H9 (cell line): ENCODE data around the gene BRD9. TPM values are rescaled to one million over a fixed set of nuclear protein-coding genes. Genes with fewer than 3 reads are reported as not detected.
"Not testable (repeated sequence)": the region's sequence is repeated elsewhere in the genome, so short reads cannot be mapped to it uniquely, and the experiment has no call there.

ENCODE experiments used
- DNase-seq: peaks from one replicate; pipeline ENCODE4 v3.0.0-alpha.2; 2017
- H2AFZ ChIP-seq: one replicate; pipeline ENCODE4 v1.6.1; 2013; ENCODE audit warnings: mild to moderate bottlenecking, low read length, control low read depth, moderate library complexity
- H2AK5ac ChIP-seq: 2 replicates; pipeline ENCODE4 v1.6.1; 2013; ENCODE audit warnings: low read length, control low read depth, mixed read lengths; ENCODE audit not compliant: insufficient read length
- H2BK120ac ChIP-seq: one replicate; pipeline ENCODE4 v1.6.1; 2013; ENCODE audit warnings: low read depth, mild to moderate bottlenecking, low read length, control low read depth, inconsistent platforms; ENCODE audit not compliant: poor library complexity, severe bottlenecking
- H2BK12ac ChIP-seq: 2 replicates; pipeline ENCODE4 v1.6.1; 2013; ENCODE audit warnings: low read length, control low read depth, mixed read lengths, low read depth; ENCODE audit not compliant: insufficient read length
- H2BK15ac ChIP-seq: 2 replicates; pipeline ENCODE4 v1.6.1; 2013; ENCODE audit warnings: low read depth, low read length, control low read depth
- H2BK20ac ChIP-seq: one replicate; pipeline ENCODE4 v1.6.1; 2013; ENCODE audit warnings: low read depth, mild to moderate bottlenecking, low read length, control low read depth, inconsistent platforms; ENCODE audit not compliant: poor library complexity, severe bottlenecking
- H2BK5ac ChIP-seq: 2 replicates; pipeline ENCODE4 v1.6.1; 2013; ENCODE audit warnings: low read length, control low read depth, mixed read lengths; ENCODE audit not compliant: insufficient read length
- H3K14ac ChIP-seq: 2 replicates; pipeline ENCODE4 v1.6.1; 2013; ENCODE audit warnings: low read length, control low read depth; ENCODE audit not compliant: insufficient read depth
- H3K18ac ChIP-seq: 2 replicates; pipeline ENCODE4 v1.6.1; 2013; ENCODE audit warnings: low read depth, mild to moderate bottlenecking, mixed read lengths, low read length, control low read depth; ENCODE audit not compliant: insufficient read length
- H3K23ac ChIP-seq: 2 replicates; pipeline ENCODE4 v1.6.1; 2013; ENCODE audit warnings: low read length, control low read depth, mixed read lengths, low read depth; ENCODE audit not compliant: insufficient read length
- H3K23me2 ChIP-seq: 2 replicates; pipeline ENCODE4 v1.6.1; 2013; ENCODE audit warnings: low read depth, mild to moderate bottlenecking, mixed read lengths, low read length, control low read depth; ENCODE audit not compliant: insufficient read length, poor library complexity, severe bottlenecking
- H3K27ac ChIP-seq: 2 replicates; pipeline ENCODE4 v1.5.1; 2013; ENCODE audit warnings: low read length, control low read depth, mixed read lengths, low read depth; ENCODE audit not compliant: insufficient read length
- H3K27me3 ChIP-seq: 2 replicates; pipeline ENCODE4 v1.6.1; 2013; ENCODE audit warnings: low read length, control low read depth, inconsistent platforms; ENCODE audit not compliant: insufficient read depth
- H3K4ac ChIP-seq: 2 replicates; pipeline ENCODE4 v1.6.1; 2013; ENCODE audit warnings: low read depth, mild to moderate bottlenecking, control low read depth, inconsistent platforms, low read length, moderate library complexity
- H3K4me1 ChIP-seq: 2 replicates; pipeline ENCODE4 v1.6.1; 2013; ENCODE audit warnings: low read length, control low read depth, inconsistent platforms; ENCODE audit not compliant: insufficient read depth
- H3K4me2 ChIP-seq: 2 replicates; pipeline ENCODE4 v1.6.1; 2013; ENCODE audit warnings: low read length, control low read depth, mixed read lengths; ENCODE audit not compliant: insufficient read length, insufficient read depth
- H3K56ac ChIP-seq: 2 replicates; pipeline ENCODE4 v1.6.1; 2013; ENCODE audit warnings: low read depth, mild to moderate bottlenecking, mixed read lengths, low read length, control low read depth; ENCODE audit not compliant: insufficient read length
- H3K79me1 ChIP-seq: 2 replicates; pipeline ENCODE4 v1.6.1; 2013; ENCODE audit warnings: low read depth, mild to moderate bottlenecking, moderate library complexity, low read length, control low read depth, inconsistent platforms; ENCODE audit not compliant: insufficient read depth, poor library complexity, severe bottlenecking
- H3K79me2 ChIP-seq: 2 replicates; pipeline ENCODE4 v1.6.1; 2013; ENCODE audit warnings: low read length, control low read depth, inconsistent platforms; ENCODE audit not compliant: insufficient read depth
- H3K9ac ChIP-seq: 2 replicates; pipeline ENCODE4 v1.6.1; 2013; ENCODE audit warnings: low read length, control low read depth, mixed read lengths; ENCODE audit not compliant: insufficient read length; ENCODE audit errors: extremely low read depth
- H3K9me3 ChIP-seq: one replicate; pipeline ENCODE4 v1.6.1; 2013; ENCODE audit warnings: low read depth, low read length, inconsistent platforms; ENCODE audit not compliant: control insufficient read depth
- H3T11ph ChIP-seq: one replicate; pipeline ENCODE4 v1.6.1; 2013; ENCODE audit warnings: mild to moderate bottlenecking, low read length, control low read depth, inconsistent platforms
- H4K20me1 ChIP-seq: one replicate; pipeline ENCODE4 v1.6.1; 2013; ENCODE audit not compliant: control insufficient read depth, insufficient read length, insufficient read depth
- H4K5ac ChIP-seq: 2 replicates; pipeline ENCODE4 v1.6.1; 2013; ENCODE audit warnings: low read depth, mild to moderate bottlenecking, mixed read lengths, low read length, control low read depth; ENCODE audit not compliant: insufficient read length
- H4K8ac ChIP-seq: replicated peaks from 2 replicates; pipeline ENCODE4 v1.6.1; 2013; ENCODE audit warnings: low read length, control low read depth, mixed read lengths, low read depth; ENCODE audit not compliant: insufficient read length
- H4K91ac ChIP-seq: 2 replicates; pipeline ENCODE4 v1.6.1; 2013; ENCODE audit warnings: low read depth, mild to moderate bottlenecking, moderate library complexity, mixed read lengths, low read length, control low read depth; ENCODE audit not compliant: insufficient read length
- H3K27ac Mint-ChIP-seq, 3 experiments: 2 replicates in 2 of 3; 3 replicates in 1 of 3; pipeline ENCODE4 v1.8.0; 2020 to 2021; ENCODE audit warnings: mixed read lengths in 3 of 3, mild to moderate bottlenecking in 1 of 3, moderate library complexity in 1 of 3
- H3K27me3 Mint-ChIP-seq: 2 replicates; pipeline ENCODE4 v1.8.0; 2021; ENCODE audit warnings: low read depth, mild to moderate bottlenecking, moderate library complexity, mixed read lengths
- H3K36me3 Mint-ChIP-seq, 3 experiments: 2 replicates in 2 of 3; 3 replicates in 1 of 3; pipeline ENCODE4 v1.8.0; 2020 to 2021; ENCODE audit warnings: low read depth in 3 of 3, mixed read lengths in 3 of 3; ENCODE audit not compliant: insufficient read depth in 1 of 3
- H3K4me1 Mint-ChIP-seq, 2 experiments: 2 replicates each; pipeline ENCODE4 v1.8.0; 2020; ENCODE audit warnings: mixed read lengths in 2 of 2
- H3K4me3 Mint-ChIP-seq, 2 experiments: 2 replicates in 1 of 2; 3 replicates in 1 of 2; pipeline ENCODE4 v1.8.0; 2020 to 2021; ENCODE audit warnings: mild to moderate bottlenecking in 2 of 2, mixed read lengths in 2 of 2, moderate library complexity in 1 of 2
- H3K9me3 Mint-ChIP-seq, 2 experiments: 2 replicates in 1 of 2; 3 replicates in 1 of 2; pipeline ENCODE4 v1.8.0; 2020; ENCODE audit warnings: mild to moderate bottlenecking in 2 of 2, mixed read lengths in 2 of 2, moderate library complexity in 1 of 2
- CTCF ChIP-seq: fragments of 200-600 bp; sonication (generic); conservative IDR thresholded peaks from 3 replicates; pipeline ENCODE4 v1.8.0; 2021; ENCODE audit warnings: antibody characterized with exemption, mild to moderate bottlenecking
- WGBS: extraction: QIAGEN DNeasy Blood & Tissue Kit; methylation state at CpG from one replicate; pipeline ENCODE4 v1.1.7; 2013; ENCODE audit warnings: missing lambda C conversion rate, low lambda C conversion rate, mixed read lengths; ENCODE audit not compliant: insufficient read length; ENCODE audit errors: extremely low coverage; 5-methylcytosine and 5-hydroxymethylcytosine counted together
- total RNA-seq: library from RNA; stranded (reverse); gene quantifications from 2 replicates; pipeline ENCODE4 v1.2.1, GENCODE V29; 2021

BRD9 gene
- total RNA-seq, 1 experiment from 2014 or later = 70.5 TPM

GRCh38 chr5:825544-825943 lies 67.1 kb downstream of the BRD9 start:
- not testable (repeated sequence) for H3K27me3 ChIP-seq, H4K91ac ChIP-seq, H2AK5ac ChIP-seq, H3T11ph ChIP-seq, H2BK12ac ChIP-seq, H4K20me1 ChIP-seq, H3K4me2 ChIP-seq, H3K23ac ChIP-seq, H3K4me1 ChIP-seq, H4K8ac ChIP-seq, H4K5ac ChIP-seq, H3K18ac ChIP-seq, H3K4ac ChIP-seq, H3K9me3 ChIP-seq, H2BK15ac ChIP-seq, H3K9me3 Mint-ChIP-seq, H3K4me3 Mint-ChIP-seq, H2AFZ ChIP-seq, H2BK5ac ChIP-seq, H3K79me2 ChIP-seq, H3K56ac ChIP-seq, H3K27ac Mint-ChIP-seq, H3K27ac ChIP-seq, H3K27me3 Mint-ChIP-seq, H3K14ac ChIP-seq, H3K4me1 Mint-ChIP-seq, H3K79me1 ChIP-seq, H2BK20ac ChIP-seq, H3K9ac ChIP-seq, H2BK120ac ChIP-seq, H3K23me2 ChIP-seq
- TF ChIP-seq CTCF = peak; percentile 27; the same call in 2 of the 3 replicates
- H3K36me3 Mint-ChIP-seq = peaks cover 9 to 50% (median 21%) of the 10 kb centered on the region in 3 experiments; a peak in 6 of 7 replicates
- DNase-seq = peak; percentile 44
- WGBS = no CpG with 5 or more reads among the region's 1 CpG
